SK-N-DZ (cell line): ENCODE results near the gene STAM2.
"Not testable (repeated sequence)": the region's sequence is repeated elsewhere in the genome, so short reads cannot be mapped to it uniquely, and the experiment has no call there.

ENCODE experiments used
- DNase-seq: peaks from one replicate; pipeline ENCODE4 v3.0.0-alpha.2; 2015; ENCODE audit warnings: low spot score

The STAM2 gene

DNA sequence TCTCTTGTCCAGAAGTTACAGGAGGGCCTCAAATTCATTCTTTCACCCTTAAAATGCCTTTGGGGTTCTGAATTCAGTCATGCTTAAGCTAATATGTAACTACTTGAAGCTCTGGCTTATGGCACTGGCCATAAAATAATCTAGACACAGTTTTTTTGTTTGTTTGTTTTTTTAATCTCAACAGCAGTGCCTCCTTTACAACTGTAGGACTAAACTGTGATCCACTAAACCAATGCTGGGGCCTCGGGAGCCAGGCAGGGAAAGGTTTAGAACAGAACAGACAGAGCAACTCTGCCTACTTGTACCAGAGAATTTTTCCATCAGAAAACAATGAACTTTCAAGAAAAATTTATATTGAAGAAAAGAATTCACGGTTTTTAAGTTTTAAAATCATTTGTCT lies 1.7 kb downstream of the STAM2 start:
- DNase-seq: no peak

DNA sequence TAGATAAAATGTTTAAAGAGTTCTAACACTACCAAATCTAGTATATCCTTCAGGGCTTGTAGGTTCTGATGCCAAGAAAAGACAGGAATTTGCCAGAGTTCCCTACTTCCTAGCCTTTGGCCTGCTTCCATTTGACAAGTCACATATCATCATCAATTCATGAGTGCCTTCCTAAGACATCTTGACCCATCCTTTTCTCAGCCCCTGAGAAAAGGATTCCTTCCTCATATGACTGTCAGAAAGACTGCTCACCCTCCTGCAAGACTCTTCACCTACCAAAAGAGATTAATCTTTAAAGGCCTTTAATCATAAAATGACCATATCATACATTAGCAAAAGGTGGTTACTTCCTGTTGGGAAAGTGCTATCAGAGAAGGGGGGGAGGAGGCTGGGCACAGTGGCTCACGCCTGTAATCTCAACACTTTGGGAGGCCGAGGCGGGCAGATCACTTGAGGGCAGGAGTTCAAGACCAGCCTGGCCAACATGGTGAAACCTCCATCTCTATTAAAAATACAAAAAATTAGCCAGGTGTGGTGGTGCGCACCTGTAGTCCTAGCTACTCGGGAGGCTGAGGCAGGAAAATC lies 3.3 kb downstream of the STAM2 start:
- not testable (repeated sequence) for DNase-seq

DNA sequence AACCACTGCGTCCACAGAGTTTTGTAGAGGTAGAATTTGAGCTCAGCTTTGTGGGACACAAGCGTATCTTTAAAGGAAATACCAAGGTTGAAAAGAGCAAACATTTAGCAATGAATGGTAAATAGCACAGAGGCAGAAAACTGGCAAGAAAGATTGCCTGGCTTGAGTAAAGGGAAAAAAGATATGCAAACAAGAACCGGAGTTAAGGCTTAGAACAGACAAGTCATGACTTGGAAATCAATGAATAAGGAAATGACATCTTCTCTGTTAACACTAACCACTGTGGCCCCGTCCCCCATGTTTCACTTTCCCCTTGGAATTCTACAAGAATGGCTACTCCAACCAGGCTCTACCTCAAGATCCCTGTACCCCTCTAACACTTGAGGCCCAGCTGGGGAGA lies 3.8 kb downstream of the STAM2 start:
- DNase-seq: no peak

DNA sequence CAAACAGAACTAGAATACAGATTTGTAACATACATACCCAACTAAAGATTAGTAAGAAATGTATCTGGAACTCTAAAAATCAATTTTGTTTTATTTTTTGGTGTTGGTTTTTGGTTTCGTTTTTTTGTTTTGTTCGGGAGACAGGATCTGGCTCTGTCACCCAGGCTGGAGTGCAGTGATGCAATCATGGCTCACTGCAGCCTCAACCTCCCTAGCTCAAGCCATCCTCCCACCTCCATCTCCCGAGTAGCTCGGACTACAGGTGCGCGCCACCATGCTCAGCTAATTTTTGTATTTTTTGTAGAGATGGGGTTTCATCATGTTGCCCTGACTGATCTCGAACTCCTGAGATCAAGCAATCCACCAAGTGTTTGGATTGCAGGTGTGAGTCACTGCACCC lies 6.4 kb downstream of the STAM2 start:
- not testable (repeated sequence) for DNase-seq

DNA sequence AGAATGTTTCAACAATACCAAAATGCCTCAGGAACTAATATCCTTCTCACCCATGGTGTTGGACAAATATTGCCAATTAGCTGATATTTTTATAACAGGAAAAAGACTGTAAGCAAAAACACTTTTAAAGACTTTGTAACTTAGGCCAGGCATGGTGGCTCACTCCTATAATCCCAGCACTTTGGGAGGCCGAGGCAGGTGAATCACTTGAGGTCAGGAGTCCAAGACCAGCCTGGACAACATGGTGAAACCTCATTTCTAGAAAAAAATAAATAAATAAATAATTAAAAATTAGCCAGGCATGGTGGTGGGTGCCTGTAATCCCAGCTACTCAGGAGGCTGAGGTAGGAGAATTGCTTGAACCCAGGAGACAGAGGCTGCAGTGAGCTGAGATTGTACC lies 8.1 kb downstream of the STAM2 start:
- not testable (repeated sequence) for DNase-seq

DNA sequence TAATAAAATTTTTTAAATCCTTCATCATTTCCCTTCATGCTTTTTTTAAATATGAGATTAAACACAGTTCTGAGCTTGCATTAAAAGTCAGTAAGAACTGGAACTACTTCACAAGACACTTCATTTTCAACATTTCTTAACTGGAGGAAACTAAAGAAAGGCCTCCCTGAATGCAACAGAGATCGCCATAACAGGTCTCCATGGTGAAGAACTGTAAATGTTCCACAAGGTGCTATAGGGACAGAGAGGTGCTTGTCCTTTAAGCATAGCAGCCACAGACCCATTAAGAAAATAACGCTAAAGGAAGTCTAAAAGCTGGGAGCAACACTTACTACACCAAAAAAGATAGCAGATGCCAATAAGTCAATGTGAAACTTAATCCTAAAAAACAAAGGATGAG lies 8.5 kb downstream of the STAM2 start:
- DNase-seq: no peak

DNA sequence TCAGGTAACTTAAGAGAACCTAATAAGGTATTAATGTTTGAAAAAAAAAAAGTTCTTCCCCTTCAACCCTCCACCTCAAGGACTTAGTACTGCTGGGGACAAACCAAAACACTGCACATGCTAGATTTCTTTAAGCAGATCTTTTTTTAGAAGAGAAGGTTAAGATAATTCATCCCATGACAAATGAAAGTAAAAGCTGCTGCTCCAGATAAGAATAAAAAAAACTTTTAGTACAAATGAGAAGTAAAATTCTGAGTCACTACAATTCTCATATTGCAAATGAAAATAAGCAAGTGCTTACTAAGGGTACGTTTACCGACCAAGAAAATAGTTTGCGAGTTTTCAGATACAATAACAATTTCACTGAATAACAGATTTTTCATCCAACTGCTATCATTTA lies 8.9 kb downstream of the STAM2 start:
- DNase-seq: no peak

DNA sequence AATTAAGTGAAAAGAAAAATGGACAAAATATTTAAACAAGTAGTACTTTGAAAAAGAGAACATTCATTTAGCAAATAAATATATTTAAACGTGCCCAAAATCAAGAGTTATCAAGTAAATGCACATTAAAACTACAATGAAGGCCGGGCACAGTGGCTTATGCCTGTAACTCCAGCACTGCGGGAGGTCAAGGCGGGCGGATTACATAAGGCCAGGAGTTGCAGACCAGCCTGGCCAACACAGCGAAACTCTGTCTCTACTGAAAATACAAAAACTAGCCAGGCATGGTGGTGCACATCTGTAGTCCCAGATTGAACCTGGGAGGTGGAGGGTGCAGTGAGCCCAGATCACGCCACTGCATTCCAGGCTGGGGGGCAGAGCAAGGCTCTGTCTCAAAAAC lies 9.8 kb downstream of the STAM2 start:
- DNase-seq: no peak

DNA sequence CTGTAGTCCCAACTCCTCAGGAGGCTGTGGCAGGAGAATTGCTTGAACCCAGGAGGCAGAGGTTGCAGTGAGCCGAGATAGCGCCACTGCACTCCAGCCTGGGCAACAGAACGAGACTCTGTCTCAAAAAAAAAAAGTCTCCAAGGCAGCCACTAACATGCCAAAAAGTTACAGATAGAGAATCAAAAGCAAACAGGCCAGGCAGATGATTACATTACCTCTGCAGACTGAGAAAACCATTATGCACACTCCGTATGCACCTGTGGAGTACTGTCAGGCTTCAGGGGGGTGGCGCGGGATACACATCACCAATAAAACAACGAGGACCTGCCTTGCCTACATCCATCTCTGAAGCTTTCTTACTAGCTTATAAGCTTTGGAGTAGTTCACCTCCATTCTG lies 10.3 kb downstream of the STAM2 start:
- DNase-seq: peak; percentile 48

DNA sequence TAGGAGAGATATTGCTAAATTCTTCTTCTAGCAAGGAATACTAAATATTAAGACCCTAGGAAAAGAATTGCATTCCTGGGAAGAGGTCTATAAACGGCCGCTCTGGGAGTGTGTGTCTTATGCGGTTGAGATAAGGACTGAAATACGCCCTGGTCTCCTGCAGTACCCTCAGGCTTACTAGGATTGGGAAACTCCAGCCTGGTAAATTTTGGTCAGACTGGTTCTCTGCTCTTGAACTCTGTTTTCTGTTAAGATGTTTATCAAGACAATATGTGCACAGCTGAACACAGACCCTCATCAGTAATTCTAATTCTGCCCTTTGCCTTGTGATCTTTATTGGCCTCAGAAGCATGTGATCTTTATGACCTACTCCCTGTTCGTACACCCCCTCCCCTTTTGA lies 11.9 kb downstream of the STAM2 start:
- peak; percentile 85 for DNase-seq

DNA sequence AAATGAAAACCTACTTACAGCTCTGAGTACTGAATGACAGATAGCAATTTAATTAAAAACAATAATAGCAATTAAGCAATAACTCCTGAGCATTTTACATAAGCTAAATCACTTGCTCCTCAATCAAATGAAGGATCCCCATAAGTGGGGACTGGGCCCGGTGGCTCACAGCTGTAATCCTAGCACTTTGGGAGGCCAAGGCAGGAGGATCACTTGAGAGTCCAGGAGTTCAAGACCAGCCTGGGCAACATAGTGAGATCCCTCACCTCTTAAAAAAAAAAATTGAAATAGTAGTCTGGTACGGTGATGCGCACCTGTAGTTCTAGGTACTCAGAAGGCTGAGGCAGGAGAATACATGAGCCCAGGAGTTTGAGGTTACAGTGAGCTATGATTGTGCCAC lies 13.4 kb downstream of the STAM2 start:
- DNase-seq: no peak

DNA sequence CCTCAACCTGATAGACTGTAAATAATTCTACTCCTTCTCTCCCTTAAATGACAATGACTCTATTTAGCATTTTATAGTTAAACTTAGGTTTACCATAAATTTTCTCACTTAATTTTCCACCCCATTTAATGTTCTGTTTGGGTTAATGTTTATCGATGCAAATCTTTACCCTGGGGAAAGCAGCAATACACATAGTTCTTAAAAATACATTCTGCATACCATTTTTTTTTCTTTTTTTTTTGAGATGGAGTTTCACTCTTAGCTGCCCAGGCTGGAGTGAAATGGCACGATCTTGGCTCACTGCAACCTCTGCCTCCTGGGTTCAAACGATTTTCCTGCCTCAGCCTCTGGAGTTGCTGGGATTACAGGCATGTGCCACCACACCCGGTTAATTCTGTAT lies 14.0 kb downstream of the STAM2 start:
- DNase-seq: no peak

DNA sequence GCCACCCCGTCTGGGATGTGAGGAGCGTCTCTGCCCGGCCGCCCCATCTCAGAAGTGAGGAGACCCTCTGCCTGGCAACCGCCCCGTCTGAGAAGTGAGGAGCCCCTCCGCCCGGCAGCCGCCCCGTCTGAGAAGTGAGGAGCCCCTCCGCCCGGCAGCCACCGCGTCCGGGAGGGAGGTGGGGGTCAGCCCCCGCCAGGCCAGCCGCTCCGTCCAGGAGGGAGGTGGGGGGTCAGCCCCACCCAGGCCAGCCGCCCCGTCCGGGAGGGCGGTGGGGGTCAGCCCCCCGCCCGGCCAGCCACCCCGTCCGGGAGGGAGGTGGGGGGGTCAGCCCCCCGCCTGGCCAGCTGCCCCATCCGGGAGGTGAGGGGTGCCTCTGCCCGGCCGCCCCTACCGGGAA lies 15.2 kb downstream of the STAM2 start:
- not testable (repeated sequence) for DNase-seq

DNA sequence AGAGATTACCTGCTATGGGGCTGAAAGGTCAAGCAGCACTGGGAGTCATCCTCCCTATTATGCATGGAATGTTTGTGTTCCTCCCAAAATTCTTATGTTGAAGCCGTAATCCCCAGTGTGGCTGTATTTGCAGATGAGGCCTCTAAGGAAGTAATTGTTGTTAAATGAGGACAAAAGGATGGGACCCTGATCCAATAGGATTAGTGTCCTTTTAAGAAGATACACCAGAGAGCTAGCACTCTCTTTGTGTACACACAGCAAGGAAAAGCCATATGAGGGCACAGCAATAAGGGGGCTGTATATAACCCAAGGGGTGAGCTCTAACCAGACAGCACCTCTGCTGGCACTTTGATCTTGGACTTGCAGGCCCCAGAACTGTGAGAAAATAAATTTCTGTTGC lies 18.3 kb downstream of the STAM2 start:
- no peak for DNase-seq

DNA sequence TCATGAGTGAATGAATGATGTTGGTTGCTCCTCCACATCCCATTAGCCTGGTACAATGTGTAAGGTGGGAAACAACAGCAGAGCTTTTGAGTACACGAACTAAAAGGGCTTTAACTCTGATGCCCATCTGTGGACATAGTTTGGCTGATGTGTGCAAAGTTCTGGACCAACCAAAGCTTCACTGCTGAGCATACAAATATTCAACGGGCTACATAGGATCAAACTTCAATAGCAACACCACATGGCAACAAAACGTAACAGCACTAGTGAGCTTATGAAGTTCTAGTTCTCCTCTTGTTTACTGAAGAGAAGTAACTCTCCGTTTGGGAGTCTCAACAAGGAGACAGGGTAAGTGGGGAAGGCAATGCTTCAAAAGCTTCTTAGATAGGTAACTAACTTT lies 20.4 kb downstream of the STAM2 start:
- no peak for DNase-seq

DNA sequence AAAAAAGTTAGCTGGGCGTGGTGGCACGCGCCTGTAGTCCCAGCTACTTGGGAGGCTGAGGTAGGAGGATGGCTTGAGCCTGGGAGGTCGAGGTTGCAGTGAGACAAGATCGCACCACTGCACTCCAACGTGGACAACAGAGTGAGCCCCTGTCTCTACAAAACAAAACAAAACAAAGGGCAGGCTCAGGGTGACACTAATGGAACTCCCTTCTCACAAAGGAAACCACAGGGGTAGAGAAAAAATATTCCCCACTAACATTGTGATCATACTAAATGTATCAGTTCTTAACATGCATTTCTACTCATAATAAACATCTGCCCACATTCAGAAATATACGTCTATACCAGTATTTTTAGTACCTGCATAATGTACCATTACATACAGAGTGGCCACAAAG lies 21.1 kb downstream of the STAM2 start:
- DNase-seq: no peak

DNA sequence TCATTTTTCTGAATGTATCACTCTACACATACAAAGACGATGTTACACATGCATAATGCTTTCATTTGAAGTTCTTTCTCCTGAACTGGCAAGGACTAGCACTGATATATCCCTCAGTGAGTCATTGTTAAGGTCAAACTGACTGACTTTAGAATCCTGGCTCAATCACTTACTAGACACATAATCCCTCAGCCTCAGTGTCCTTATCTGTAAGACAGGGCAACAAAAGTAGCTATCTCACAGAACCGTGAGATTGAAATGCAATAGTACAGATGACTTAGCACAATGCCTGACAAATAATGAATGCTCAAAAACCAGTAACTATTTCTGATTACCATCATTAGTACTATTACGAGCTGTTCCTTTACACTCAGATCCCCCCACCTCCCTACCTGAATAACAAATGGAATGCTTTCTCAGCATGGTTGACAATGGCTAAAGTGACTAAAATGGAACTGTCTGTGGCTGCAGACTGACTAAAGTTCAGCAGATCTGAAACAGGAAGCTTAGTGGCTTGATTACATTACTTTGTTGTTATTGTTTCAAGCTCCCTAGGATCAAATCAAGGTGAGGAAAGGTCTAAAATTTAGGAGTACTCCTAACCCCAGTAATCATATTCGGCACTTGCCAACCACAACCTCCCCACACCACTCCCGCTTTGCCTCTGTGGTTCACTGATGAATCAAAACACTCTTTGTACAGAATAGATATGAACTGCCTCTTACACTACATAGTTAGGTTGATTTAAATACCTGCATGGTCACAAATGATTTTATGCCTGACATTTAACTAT lies 40.9 kb downstream of the STAM2 start:
- DNase-seq: no peak

DNA sequence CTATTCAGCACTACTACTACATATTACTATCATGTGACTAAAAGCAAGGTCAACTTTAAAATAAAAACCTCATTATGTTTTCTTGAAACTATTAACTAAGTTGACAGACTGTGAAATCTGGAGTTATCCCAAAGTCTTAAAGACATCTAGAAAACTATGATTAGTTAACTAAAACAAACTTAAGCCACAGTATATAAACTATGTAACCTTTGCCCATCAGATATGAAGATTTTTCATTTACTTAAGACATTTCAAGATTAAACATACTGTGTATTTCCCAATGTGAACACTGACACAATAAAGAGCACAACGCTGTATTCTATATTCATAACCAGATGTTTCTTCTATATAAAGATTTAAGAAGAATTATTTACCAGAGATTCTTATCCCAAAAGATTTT lies 43.3 kb downstream of the STAM2 start:
- DNase-seq: no peak

DNA sequence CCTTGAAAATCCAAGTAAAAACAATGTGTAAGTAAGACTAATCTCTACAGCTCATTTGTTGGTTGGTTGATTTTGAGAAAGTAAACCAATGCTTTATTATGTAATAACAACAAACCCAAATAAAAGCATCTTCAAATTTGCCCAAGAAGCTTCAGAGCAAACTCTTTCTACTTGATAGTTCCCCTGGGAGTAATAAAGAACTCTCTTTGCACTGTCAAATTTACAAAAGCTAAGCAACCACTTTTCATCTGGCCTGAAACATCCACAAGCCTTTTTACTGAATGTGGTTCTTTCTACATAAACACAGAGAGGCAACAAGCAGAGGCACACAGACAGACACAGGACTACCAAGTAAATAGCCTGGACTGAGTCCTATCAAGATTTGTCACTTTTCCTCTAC lies 47.9 kb downstream of the STAM2 start:
- no peak for DNase-seq

DNA sequence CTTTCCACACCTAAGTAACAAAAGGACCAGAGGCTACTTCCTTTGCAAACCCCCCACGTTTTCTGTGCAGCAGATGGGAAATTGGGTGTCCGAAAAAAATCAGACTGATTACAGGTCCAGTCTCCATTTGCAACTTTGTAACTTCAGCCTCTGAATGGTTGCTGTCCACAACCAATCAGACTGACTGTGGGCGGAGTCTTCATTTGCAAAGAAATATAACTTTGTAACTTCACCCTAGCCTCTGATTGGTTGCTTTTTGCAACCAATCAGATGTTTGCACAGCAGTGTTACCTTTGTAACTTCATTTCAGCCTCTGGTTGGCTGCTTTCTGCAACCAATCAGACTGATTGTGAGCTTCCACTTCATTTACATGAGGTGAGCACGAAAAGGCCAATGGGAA lies 48.9 kb downstream of the STAM2 start:
- DNase-seq: no peak

DNA sequence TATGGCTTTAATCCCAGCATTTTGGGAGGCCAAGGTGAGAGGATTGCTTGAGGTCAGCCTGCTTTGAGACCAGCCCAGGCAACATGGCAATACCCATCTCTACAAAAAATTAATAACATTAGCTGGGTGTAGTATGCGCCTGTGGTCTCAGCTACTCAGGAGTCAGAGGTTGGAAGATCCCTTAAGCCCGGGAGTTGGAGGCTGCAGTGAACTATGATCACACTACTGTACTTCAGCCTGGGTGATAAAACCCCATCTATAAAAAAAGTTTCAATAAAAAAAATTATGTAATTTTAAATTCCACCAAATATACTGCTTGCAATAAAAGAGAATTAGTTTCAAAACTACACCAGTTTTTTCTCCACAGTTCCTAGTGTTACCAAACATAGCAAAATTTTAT lies 53.4 kb downstream of the STAM2 start:
- DNase-seq: no peak

DNA sequence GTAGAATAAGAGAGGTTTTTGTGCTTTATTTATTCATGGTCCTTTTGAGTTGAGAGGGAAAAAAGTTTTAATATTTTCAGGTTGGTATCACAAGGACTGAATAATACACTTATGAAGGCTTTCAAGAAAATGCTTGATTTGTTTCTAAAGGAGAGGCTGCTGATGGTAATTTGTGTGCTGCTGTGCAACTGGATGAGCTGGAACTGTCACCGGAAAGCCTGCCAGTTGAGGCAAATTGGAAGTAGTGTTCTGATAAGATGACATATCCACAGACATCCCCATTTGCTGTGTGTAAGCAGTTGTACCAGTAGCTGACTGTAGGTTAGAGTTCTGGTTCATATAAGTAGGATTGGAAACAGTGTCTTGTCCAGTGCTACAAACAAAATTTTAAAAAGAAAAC lies 55.1 kb downstream of the STAM2 start:
- DNase-seq: no peak

DNA sequence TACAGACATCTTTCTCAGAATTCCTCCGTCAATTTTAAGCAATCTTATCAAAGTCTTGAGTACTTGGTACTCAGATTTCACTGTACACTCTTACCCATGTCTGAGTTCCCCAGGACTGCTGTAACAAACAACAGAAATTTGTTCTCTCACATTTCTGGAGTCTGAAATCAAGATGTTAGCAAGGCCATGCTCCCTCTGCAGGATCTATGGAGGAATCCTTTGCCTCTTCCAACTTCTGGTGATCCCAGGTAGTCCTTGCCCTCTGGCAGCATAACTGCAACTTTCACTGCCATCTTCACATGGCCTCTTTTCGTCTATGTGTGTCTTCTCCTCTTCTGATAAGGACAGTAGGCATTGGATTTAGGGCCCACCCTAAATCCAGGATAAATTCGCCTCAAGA lies 59.6 kb downstream of the STAM2 start:
- no peak for DNase-seq

DNA sequence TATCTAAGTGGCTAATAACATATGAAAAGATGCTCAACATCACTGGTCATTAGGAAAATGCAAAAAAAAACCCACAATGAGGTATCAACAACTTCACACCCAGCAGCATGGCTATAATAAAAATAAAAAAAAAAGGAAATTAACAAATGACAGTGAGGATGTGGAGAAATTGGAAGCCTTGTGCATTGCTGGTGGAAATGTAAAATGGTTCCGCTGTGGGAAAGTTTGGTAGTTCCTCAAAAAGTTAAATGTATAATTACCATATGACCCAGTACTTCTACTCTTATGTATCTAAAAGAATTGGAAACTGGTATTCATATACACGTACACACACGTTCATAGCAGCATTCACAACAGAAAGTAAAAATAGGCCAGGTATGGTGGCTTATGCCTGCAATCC lies 61.2 kb downstream of the STAM2 start:
- no peak for DNase-seq
